HG03280 (cell line): ENCODE measurements around the gene PCDHB7.
"Not testable (repeated sequence)": the region's sequence is repeated elsewhere in the genome, so short reads cannot be mapped to it uniquely, and the experiment has no call there.

ENCODE experiments used
- ATAC-seq: cut with Tn5 transposase; IDR thresholded peaks from one replicate; pipeline ENCODE4 v1.9.1; 2021; ENCODE audit warnings: mild to moderate bottlenecking, moderate library complexity; ENCODE audit not compliant: unreplicated experiment

PCDHB7 gene

DNA sequence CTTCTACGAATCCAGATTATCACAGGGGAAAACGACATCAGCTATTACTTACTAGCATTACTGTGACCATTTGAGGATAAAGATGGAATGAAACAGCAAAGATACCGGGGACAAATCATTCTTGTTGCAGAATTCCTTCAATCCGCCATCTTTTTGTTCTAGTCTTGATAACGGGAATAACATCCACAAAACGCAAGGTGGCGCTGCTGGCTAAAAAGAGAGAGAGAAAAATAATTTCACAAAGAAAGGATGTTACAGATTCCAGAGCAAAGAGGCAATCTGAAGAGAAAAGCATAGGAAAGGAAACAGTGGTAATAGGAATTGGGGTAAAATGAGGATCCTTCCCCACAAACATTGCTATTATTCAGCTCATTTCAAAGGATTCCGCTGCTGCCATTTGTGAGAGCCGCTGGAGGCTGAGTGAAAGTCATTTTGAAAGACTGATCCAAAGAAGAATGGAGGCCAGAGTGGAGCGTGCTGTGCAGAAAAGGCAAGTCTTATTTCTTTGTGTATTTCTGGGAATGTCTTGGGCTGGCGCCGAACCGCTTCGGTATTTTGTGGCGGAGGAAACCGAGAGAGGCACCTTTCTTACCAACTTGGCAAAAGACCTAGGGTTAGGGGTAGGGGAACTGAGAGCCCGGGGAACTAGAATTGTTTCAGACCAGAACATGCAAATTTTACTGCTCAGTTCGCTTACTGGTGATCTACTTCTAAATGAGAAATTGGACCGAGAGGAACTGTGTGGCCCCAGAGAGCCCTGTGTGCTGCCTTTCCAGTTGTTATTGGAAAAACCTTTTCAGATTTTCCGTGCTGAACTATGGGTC, at the start of gene PCDHB7:
Gene PCDHB7 (plus strand): TSS at position 264 of the 824 bp plus-strand sequence. CDS start 192 bp downstream, at position 456.
- ATAC-seq = no peak

DNA sequence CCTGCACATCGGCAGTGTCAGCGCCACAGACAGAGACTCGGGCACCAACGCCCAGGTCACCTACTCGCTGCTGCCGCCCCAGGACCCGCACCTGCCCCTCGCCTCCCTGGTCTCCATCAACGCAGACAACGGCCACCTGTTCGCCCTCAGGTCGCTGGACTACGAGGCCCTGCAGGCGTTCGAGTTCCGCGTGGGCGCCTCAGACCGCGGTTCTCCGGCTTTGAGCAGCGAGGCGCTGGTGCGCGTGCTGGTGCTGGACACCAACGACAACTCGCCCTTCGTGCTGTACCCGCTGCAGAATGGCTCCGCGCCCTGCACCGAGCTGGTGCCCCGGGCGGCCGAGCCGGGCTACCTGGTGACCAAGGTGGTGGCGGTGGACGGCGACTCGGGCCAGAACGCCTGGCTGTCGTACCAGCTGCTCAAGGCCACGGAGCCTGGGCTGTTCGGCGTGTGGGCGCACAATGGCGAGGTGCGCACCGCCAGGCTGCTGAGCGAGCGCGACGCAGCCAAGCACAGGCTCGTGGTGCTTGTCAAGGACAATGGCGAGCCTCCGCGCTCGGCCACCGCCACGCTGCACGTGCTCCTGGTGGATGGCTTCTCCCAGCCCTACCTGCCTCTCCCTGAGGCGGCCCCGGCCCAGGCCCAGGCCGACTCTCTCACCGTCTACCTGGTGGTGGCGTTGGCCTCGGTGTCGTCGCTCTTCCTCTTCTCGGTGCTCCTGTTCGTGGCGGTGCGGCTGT, 48.9 kb upstream of the PCDHB7 start:
- not testable (repeated sequence) for ATAC-seq

DNA sequence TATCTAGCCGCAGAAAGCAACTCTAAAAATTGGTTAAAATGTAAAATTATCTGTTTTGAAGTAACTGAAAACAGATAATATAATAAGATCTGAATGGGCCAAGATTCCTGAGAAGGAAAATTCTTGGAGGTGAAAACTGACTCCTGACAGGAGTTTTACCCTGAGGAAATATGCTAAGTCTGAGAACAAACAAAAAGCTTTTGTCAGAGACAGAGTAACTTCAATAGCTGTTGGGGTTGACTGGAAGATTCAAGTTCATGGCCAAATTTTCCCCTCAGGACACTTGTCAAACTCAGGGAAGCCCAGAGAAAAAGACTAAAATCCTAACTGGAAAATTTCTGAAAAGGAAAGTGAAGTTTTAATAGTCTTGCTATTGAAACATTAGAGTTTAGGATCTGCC, 45.1 kb upstream of the PCDHB7 start:
- no peak for ATAC-seq

DNA sequence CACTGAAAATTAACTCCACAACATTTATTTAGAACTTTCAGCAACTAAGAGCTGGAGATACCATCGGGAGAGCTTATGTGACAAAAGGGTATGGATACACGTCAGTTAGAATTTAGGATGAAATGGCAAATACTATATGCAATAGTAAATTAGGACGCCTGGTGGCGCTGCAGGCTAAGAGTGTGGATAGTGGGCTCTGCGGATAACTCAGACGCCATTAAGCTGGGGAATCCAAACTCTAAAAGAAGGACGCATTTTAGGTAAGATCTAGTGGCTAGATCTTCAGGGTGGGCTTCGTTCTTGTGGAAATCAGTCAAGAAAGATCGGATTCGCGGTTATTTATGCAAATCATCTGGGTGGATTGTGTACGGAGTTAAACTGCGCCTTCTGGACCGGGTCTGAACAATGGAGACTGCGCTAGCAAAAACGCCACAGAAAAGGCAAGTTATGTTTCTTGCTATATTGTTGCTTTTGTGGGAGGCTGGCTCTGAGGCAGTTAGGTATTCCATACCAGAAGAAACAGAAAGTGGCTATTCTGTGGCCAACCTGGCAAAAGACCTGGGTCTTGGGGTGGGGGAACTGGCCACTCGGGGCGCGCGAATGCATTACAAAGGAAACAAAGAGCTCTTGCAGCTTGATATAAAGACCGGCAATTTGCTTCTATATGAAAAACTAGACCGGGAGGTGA, 37.3 kb upstream of the PCDHB7 start, which contains the start of gene PCDHB5:
Gene PCDHB5 (plus strand): TSS at position 177 of the 688 bp plus-strand sequence. CDS start 229 bp downstream, at position 406.
- ATAC-seq = no peak

DNA sequence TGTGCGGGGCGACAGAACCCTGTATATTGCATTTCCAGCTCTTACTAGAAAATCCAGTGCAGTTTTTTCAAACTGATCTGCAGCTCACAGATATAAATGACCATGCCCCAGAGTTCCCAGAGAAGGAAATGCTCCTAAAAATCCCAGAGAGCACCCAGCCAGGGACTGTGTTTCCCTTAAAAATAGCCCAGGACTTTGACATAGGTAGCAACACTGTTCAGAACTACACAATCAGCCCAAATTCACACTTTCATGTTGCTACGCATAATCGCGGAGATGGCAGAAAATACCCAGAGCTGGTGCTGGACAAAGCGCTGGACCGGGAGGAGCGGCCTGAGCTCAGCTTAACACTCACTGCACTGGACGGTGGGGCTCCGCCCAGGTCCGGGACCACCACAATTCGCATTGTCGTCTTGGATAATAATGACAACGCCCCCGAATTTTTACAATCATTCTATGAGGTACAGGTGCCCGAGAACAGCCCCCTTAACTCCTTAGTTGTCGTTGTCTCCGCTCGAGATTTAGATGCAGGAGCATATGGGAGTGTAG, 36.7 kb upstream of the PCDHB7 start:
- ATAC-seq = no peak

DNA sequence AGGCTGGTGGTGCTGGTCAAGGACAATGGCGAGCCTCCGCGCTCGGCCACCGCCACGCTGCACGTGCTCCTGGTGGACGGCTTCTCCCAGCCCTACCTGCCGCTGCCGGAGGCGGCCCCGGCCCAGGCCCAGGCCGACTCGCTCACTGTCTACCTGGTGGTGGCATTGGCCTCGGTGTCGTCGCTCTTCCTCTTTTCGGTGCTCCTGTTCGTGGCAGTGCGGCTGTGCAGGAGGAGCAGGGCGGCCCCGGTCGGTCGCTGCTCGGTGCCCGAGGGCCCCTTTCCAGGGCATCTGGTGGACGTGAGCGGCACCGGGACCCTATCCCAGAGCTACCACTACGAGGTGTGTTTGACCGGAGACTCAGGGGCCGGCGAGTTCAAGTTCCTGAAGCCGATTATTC, 35.1 kb upstream of the PCDHB7 start:
- not testable (repeated sequence) for ATAC-seq

DNA sequence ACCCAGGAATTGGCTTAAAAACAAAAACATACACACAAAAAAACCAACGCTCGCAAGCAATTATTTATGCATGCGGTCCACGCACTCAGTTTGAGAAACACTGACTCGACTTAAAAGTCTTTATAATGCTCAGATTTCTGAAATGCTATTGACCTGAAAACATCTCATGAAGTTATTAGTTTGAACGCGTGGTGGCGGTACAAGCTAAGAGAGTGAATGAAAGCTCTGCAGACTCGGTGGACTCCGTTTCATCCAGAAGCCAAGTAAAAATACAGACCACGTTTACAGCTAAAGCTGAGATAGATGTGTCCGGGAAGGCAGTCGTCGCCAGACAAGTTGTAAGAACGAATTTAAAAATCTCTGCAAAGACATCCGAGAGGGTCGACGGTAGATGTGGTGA, 22.6 kb upstream of the PCDHB7 start, which contains the start of gene PCDHB6:
Gene PCDHB6 (plus strand): TSS at position 246 of the 400 bp plus-strand sequence. CDS start 201 bp downstream, outside the sequence.
- ATAC-seq = no peak

DNA sequence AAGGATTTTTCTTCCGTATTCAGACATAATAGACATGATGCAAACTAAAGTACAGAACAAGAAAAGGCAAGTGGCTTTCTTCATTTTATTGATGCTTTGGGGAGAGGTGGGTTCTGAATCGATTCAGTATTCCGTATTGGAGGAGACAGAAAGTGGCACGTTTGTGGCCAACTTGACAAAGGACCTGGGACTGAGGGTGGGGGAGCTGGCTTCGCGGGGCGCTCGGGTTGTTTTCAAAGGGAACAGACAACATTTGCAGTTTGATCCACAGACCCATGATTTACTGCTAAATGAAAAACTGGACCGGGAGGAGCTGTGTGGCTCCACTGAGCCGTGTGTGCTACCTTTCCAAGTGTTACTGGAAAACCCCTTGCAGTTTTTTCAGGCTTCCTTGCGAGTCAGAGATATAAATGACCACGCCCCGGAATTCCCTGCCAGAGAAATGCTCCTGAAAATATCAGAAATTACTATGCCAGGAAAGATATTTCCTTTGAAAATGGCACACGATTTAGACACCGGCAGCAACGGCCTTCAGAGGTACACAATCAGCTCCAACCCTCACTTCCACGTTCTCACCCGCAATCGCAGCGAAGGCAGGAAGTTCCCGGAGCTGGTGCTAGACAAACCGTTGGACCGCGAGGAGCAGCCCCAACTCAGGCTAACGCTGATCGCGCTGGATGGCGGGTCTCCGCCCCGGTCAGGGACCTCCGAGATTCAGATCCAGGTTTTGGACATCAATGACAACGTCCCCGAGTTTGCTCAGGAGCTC, 22.0 kb upstream of the PCDHB7 start:
- ATAC-seq = no peak

DNA sequence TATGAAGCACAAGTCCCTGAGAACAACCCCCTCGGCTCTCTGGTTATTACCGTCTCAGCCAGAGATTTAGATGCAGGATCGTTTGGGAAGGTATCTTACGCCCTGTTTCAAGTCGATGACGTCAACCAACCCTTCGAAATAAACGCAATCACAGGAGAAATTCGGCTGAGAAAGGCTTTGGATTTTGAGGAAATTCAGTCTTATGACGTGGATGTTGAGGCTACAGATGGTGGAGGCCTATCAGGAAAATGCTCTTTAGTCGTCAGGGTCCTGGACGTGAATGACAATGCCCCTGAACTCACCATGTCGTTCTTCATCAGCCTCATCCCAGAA, 21.5 kb upstream of the PCDHB7 start:
- no peak for ATAC-seq

DNA sequence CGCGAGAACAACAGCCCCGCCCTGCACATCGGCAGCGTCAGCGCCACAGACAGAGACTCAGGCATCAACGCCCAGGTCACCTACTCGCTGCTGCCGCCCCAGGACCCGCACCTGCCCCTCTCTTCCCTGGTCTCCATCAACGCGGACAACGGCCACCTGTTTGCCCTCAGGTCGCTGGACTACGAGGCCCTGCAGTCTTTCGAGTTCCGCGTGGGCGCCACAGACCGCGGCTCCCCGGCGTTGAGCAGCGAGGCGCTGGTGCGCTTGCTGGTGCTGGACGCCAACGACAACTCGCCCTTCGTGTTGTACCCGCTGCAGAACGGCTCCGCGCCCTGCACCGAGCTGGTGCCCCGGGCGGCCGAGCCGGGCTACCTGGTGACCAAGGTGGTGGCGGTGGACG, 20.8 kb upstream of the PCDHB7 start:
- not testable (repeated sequence) for ATAC-seq

DNA sequence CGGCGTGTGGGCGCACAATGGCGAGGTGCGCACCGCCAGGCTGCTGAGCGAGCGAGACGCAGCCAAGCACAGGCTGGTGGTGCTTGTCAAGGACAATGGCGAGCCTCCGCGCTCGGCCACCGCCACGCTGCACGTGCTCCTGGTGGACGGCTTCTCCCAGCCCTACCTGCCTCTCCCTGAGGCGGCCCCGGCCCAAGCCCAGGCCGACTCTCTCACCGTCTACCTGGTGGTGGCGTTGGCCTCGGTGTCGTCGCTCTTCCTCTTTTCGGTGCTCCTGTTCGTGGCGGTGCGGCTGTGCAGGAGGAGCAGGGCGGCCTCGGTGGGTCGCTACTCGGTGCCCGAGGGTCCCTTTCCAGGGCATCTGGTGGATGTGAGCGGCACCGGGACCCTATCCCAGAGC, 20.3 kb upstream of the PCDHB7 start:
- not testable (repeated sequence) for ATAC-seq

DNA sequence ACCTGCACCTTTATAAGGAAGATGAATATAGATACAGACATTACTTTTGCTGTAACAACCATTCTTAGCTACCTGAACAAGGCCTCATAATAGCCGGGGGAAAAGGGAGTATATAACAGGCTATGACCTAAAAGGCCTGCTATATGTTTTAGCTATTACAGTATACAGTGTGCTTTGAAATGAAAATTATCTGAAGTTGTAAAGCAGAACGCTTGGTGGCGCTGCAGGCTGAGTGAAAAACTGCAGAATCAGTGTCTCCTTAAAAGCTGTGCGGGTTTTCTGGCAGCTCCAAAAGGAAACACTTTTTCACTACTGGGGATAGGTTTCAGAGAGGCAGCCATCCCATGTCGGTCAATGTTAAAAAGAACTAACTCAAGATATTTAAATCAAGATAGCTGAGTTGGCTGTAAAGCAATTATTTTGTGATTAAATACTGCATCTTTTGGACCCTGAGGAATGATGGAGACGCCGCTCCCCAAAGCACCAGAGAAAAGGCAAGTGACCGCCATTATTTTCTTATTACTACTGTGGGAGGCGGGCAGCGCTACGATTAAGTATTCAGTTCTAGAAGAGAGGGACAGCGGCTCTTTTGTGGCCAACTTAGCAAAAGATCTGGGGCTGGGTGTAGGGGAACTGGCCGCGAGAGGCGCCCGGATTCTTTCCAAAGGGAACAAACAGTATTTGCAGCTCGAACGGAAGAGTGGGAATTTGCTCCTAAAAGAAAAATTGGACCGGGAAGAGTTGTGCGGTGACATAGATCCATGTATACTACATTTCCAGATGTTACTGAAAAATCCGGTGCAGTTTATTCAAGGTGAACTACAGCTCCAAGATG, 16.7 kb upstream of the PCDHB7 start:
- ATAC-seq = no peak

DNA sequence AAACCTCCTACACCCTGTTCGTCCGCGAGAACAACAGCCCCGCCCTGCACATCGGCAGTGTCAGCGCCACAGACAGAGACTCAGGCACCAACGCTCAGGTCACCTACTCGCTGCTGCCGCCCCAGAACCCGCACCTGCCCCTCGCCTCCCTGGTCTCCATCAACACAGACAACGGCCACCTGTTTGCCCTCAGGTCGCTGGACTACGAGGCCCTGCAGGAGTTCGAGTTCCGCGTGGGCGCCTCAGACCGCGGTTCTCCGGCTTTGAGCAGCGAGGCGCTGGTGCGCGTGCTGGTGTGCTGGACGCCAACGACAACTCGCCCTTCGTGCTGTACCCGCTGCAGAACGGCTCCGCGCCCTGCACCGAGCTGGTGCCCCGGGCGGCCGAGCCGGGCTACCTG, 15.1 kb upstream of the PCDHB7 start:
- not testable (repeated sequence) for ATAC-seq

DNA sequence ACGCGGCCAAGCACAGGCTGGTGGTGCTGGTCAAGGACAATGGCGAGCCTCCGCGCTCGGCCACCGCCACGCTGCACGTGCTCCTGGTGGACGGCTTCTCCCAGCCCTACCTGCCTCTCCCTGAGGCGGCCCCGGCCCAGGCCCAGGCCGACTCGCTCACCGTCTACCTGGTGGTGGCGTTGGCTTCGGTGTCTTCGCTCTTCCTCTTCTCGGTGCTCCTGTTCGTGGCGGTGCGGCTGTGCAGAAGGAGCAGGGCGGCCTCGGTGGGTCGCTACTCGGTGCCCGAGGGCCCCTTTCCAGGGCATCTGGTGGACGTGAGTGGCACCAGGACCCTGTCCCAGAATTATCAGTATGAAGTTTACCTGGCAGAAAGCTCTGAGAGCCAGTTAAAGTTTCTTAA, 14.5 kb upstream of the PCDHB7 start:
- ATAC-seq = not testable (repeated sequence)

DNA sequence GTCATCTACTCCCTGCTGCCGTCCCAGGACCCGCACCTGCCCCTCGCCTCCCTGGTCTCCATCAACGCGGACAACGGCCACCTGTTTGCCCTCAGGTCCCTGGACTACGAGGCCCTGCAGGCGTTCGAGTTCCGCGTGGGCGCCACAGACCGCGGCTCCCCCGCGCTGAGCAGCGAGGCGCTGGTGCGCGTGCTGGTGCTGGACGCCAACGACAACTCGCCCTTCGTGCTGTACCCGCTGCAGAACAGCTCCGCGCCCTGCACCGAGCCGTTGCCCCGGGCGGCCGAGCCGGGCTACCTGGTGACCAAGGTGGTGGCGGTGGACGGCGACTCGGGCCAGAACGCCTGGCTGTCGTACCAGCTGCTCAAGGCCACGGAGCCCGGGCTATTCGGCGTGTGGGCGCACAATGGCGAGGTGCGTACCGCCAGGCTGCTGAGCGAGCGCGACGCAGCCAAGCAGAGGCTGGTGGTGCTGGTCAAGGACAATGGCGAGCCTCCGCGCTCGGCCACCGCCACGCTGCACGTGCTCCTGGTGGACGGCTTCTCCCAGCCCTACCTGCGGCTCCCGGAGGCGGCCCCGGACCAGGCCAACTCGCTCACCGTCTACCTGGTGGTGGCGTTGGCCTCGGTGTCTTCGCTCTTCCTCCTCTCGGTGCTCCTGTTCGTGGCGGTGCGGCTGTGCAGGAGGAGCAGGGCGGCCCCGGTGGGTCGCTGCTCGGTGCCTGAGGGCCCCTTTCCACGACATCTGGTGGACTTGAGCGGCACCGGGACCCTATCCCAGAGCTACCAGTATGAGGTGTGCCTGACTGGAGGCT, 2.1 kb downstream of the PCDHB7 start:
- ATAC-seq = not testable (repeated sequence)

DNA sequence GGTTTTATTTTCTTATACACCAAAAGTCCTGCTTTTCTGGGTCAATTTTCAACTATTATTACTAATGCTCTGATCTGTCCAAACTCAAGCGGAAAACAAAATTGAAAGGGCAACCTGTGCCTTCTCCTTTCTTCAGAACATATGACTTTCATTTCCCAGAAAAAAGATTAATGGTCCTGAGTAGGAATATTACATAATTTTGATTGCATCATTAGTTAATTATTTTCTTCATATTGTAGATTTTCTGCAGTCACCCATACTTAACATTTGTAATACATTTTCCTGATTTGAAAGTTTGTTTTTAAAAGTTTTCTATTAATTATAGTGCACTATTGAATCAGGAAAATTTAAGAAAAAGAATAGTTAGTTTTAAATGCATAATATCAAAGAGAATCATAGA, 3.5 kb downstream of the PCDHB7 start:
- no peak for ATAC-seq

DNA sequence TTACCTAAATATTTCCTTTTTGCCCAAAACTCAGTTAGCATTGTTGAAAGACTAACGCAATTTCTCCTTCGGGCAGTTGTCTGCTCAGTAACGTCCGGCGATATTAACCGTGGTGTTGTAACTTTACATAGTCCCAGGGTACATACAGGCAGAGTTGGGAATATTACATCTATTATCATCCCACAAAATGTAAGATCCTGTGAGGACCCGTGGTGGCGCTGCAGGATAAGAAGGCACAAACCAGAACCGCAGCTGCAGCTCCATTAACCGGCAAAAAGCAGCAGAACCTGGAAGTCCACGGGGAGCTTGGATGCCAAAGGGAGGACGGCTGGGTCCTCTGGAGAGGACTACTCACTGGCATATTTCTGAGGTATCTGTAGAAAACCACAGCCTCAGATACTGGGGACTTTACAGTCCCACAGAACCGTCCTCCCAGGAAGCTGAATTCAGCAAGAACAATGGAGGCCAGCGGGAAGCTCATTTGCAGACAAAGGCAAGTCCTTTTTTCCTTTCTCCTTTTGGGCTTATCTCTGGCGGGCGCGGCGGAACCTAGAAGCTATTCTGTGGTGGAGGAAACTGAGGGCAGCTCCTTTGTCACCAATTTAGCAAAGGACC, 5.2 kb downstream of the PCDHB7 start, which contains the start of gene PCDHB8:
Gene PCDHB8 (plus strand): TSS at position 214 of the 615 bp plus-strand sequence. CDS start 245 bp downstream, at position 459.
- not testable (repeated sequence) for ATAC-seq

DNA sequence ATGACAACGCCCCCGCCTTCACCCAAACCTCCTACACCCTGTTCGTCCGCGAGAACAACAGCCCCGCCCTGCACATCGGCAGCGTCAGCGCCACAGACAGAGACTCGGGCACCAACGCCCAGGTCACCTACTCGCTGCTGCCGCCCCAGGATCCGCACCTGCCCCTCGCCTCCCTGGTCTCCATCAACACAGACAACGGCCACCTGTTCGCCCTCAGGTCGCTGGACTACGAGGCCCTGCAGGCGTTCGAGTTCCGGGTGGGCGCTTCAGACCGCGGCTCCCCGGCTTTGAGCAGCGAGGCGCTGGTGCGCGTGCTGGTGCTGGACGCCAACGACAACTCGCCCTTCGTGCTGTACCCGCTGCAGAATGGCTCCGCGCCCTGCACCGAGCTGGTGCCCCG, 6.9 kb downstream of the PCDHB7 start:
- not testable (repeated sequence) for ATAC-seq
